ENCODE measurements around the gene TXNRD1. TPM values are rescaled to one million over a fixed set of nuclear protein-coding genes. Genes with fewer than 3 reads are reported as not detected.

TXNRD1 gene
- total and polyA plus RNA-seq, 10 donors: 13.7 to 107 (median 56.8) TPM

DNA sequence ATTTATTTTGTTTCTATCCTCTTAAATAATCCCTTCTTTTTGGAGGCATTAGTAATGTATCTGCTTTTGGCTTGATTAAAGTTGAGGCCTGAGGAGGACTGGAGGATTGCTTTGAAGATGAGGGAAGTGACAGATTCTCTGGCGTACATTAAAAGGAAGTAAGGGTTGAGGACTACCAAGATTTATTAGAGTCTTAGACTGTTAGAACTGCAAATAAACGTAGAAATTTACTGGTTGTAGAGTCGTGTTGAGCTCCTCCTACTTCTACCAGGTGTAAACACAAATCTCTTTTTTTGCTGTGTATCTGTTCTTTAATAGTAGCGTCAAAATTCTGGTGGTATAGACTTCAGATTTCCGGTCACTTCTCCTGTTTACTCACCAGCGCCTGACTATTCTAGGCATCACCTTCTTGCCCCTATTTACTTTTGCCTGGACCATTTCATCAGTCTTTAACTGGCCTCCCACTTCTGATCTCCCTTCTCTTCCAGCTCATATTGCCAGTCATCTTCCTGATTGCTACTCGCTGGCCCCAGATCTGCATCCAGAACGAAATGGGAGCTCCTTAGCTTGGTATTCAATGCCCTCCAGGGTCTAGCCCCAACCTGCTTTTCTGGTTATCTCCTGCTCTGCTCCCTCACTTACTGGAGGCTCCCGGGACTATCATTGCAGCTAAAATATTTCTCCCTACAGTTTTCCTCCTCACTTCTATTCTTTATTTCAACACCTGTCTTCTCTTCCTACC, 79.5 kb downstream of the TXNRD1 start:
- Histone ChIP-seq H3K27ac (no peak overlapping the region), H3K27me3 (replicated peaks in 1 of 7) (no peaks in the 10 kb centered on the region), H3K9me3 (no peaks in the 10 kb centered on the region), H3K36me3 (peaks cover 0 to 100% (median 11%) of the 10 kb centered on the region in 6 donors), H3K4me1 (peaks cover 2 to 81% (median 21%) of the 10 kb centered on the region in 6 donors), H3K4me3 (no peak overlapping the region)
- 75 to 81% (median 76%) methylated on average over 9 of the region's 9 CpGs for whole genome bisulfite sequencing, 5 donors
- intact Hi-C loops (cut with DNase I; ENCODE audit: low total_unique reads): no loop called here
- no peak for DNase-seq
- no peak for TF ChIP-seq POLR2A (IDR thresholded peaks at IDR 0.05)
- no peak for TF ChIP-seq CTCF (IDR thresholded peaks at IDR 0.05 in 8 of 11, conservative IDR thresholded peaks at IDR 0.05 in 3 of 11)
- no peak for TF ChIP-seq POLR2AphosphoS5 (IDR thresholded peaks at IDR 0.05)

GRCh38 chr12:104295954-104296353, 80.4 kb downstream of the TXNRD1 start:
- intact Hi-C loops (cut with DNase I; ENCODE audit: low total_unique reads): no loop called here
- DNase-seq: no peak
- Histone ChIP-seq H3K4me1 (peaks cover 0 to 81% (median 15%) of the 10 kb centered on the region in 6 donors), H3K9me3 (no peaks in the 10 kb centered on the region), H3K36me3 (peaks cover 0 to 99% (median 11%) of the 10 kb centered on the region in 6 donors), H3K4me3 (no peak overlapping the region), H3K27ac (no peak overlapping the region), H3K27me3 (replicated peaks in 1 of 7) (no peaks in the 10 kb centered on the region)
- 67 to 92% (median 80%) methylated on average over 1 of the region's 1 CpG for WGBS, 5 donors
- no peak for TF ChIP-seq POLR2A (IDR thresholded peaks at IDR 0.05)
- no peak for TF ChIP-seq POLR2AphosphoS5 (IDR thresholded peaks at IDR 0.05)
- TF ChIP-seq CTCF (IDR thresholded peaks at IDR 0.05 in 8 of 11, conservative IDR thresholded peaks at IDR 0.05 in 3 of 11): no peak

DNA sequence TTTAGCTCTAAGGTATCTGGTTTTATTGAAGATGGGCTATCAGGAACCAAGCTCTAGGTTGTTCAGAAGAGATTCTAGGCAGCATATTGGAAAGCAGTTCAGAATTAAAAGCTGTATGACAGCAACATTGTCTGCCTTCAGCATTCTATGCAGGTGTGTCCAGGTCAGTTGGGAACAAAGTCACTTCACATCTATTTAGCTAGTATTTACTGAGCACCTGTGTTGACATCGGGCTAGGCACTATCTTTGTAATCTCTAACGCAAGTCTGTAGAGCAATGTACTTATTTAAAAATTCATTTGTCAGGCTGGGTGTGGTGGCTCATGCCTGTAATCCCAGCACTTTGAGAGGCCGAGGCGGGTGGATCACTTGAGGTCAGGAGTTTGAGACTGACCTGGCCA, 81.1 kb downstream of the TXNRD1 start:
- Histone ChIP-seq H3K27ac (no peak overlapping the region), H3K27me3 (replicated peaks in 1 of 7) (no peaks in the 10 kb centered on the region), H3K36me3 (peaks cover 0 to 96% (median 8%) of the 10 kb centered on the region in 6 donors), H3K9me3 (no peaks in the 10 kb centered on the region), H3K4me1 (peaks cover 0 to 78% (median 14%) of the 10 kb centered on the region in 6 donors), H3K4me3 (no peak overlapping the region)
- no peak for DNase-seq
- 95 to 98% (median 97%) methylated on average over 4 of the region's 4 CpGs for WGBS, 5 donors
- intact Hi-C loops (cut with DNase I; ENCODE audit: low total_unique reads): no loop called here
- TF ChIP-seq POLR2AphosphoS5 (IDR thresholded peaks at IDR 0.05) (no peak), CTCF (IDR thresholded peaks at IDR 0.05 in 8 of 11, conservative IDR thresholded peaks at IDR 0.05 in 3 of 11) (no peak), POLR2A (IDR thresholded peaks at IDR 0.05) (no peak)

GRCh38 chr12:104297477-104298113, 82.0 kb downstream of the TXNRD1 start:
- Histone ChIP-seq H3K4me1 (peaks cover 0 to 70% (median 15%) of the 10 kb centered on the region in 6 donors), H3K27me3 (replicated peaks in 1 of 7) (no peaks in the 10 kb centered on the region), H3K9me3 (no peaks in the 10 kb centered on the region), H3K4me3 (no peak overlapping the region), H3K27ac (no peak overlapping the region), H3K36me3 (peaks cover 0 to 88% (median 5%) of the 10 kb centered on the region in 6 donors)
- 91 to 94% (median 94%) methylated on average over 10 of the region's 10 CpGs for WGBS, 5 donors
- no peak for TF ChIP-seq CTCF (IDR thresholded peaks at IDR 0.05 in 8 of 11, conservative IDR thresholded peaks at IDR 0.05 in 3 of 11)
- TF ChIP-seq POLR2A (IDR thresholded peaks at IDR 0.05): no peak
- TF ChIP-seq POLR2AphosphoS5 (IDR thresholded peaks at IDR 0.05): no peak
- intact Hi-C loops (cut with DNase I; ENCODE audit: low total_unique reads): no loop called here
- no peak for DNase-seq

Measured in spleen (tissue), 11 donors.